GM12872 (cell line): ENCODE data around the gene EPHA1.

Experiments used
- TF ChIP-seq, protein P1 (sequence below): IDR thresholded peaks from 3 replicates; pipeline ENCODE4 v1.5.1; 2011; ENCODE audit warnings: low read depth, mild to moderate bottlenecking, low read length, moderate library complexity; ENCODE audit not compliant: insufficient read depth

EPHA1 gene

DNA sequence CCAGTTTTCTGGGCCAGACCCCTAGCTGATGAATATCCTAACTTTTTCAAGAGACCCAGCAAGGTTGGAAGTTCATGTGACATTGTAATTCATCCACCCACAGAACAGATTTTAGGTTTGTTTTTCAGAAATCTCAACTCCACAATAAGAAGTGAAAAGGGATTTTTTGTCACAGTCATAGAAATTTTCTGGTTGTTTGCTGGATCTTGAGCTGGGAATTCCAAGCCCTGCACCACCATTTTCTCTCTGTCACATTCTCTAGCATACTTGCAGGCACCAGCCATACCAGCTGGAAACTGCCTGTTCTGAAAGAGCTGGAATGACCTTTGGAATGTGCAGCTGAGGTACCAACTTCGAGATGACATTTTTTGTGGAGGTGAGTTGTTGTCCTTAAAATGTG is 43.1 kb upstream of the EPHA1 start:
- TF ChIP-seq, protein P1, sequence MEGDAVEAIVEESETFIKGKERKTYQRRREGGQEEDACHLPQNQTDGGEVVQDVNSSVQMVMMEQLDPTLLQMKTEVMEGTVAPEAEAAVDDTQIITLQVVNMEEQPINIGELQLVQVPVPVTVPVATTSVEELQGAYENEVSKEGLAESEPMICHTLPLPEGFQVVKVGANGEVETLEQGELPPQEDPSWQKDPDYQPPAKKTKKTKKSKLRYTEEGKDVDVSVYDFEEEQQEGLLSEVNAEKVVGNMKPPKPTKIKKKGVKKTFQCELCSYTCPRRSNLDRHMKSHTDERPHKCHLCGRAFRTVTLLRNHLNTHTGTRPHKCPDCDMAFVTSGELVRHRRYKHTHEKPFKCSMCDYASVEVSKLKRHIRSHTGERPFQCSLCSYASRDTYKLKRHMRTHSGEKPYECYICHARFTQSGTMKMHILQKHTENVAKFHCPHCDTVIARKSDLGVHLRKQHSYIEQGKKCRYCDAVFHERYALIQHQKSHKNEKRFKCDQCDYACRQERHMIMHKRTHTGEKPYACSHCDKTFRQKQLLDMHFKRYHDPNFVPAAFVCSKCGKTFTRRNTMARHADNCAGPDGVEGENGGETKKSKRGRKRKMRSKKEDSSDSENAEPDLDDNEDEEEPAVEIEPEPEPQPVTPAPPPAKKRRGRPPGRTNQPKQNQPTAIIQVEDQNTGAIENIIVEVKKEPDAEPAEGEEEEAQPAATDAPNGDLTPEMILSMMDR, result no peak

DNA sequence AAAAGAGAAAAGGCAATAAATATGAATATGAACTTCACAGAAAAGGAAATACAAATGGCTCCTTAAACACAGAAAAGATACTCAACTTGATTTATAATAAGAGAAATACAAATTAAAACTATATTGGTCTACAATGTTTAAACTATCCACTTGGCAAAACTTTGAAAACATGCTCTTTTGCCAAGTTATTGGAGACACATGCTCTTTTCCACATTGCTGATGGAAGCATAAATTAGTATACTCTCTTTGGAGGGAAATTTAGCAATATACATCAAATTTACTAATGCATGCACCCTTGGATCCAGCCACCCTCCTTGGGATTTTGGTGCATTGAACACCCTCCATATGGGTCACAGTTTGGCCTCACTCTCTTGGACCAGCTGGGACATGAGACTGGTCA is 42.5 kb upstream of the EPHA1 start:
- TF ChIP-seq, protein P1, result no peak

DNA sequence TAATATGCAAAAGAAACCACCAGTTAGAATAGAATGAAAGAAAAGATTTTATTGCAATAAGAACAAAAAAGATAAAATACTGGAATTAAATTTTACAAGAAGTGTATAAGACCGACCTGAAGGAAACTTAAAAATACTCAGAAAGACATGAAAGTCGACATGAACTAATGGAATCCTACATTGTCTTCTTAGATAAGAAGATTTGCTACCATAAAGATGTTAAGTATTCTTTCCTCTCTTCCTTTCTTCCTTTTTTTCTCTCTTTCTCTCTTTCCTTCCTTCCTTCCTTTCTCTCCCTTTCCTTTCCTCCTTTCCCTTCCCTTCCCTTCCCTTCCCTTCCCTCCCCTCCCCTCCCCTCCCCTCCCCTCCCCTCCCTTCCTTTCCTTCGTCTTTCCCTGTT is 41.1 kb upstream of the EPHA1 start:
- TF ChIP-seq, protein P1, result no peak

DNA sequence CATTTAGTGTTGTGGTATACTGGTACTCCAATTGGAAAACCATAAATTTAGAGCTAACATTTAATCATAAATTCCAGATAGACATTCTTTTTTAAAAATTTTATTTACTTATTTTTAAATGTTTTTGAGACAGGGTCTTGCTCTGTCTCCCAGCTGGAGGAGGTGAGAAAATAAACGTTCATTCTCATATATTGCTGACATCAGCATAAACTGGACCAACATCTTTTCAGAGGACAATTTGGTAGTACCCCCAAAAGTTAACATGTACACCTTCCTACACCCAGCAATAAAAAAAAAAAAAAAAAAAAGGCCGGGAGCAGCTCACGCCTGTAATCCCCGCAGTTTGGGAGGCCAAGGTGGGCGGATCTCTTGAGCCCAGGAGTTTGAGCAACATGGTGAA is 39.8 kb upstream of the EPHA1 start:
- TF ChIP-seq, protein P1, result no peak

DNA sequence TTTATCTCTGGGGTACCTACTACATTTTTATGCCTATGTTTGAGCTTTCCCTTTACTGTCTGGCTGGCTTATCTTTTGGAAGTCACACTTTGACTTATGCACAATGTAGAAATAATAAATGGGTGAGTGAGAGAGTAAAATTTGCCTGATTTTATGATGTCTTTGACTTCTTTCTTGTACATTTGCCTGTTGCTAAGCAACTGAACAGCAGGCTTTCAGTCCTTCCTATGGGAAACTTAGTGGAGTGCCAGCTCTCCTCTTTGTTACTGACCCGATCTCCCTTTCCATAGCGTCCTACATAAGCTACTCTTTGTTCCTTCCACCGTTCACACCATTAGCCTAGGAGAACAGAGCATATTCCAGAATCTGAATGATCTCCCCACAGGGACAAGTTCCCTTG is 38.8 kb upstream of the EPHA1 start:
- TF ChIP-seq, protein P1, result no peak

DNA sequence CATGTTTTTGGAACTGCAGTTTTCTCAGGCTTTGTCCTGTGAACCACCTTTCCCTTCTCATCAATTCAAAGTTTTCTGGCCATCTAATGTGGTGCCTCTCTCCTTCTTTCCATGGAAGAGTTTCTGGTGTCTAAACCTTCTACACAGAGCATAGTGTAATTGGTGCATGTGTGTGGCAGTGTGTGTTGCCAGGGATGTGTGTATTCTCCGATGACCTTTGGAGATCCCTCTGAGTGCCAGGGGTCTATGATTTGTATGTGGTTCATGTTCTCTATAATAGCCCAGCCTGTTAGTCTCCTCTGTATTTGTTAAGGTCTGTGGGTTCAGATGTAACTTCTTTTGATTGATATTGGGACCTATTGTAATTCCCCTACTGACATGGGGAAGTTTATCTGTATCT is 36.1 kb upstream of the EPHA1 start:
- TF ChIP-seq, protein P1, result no peak

DNA sequence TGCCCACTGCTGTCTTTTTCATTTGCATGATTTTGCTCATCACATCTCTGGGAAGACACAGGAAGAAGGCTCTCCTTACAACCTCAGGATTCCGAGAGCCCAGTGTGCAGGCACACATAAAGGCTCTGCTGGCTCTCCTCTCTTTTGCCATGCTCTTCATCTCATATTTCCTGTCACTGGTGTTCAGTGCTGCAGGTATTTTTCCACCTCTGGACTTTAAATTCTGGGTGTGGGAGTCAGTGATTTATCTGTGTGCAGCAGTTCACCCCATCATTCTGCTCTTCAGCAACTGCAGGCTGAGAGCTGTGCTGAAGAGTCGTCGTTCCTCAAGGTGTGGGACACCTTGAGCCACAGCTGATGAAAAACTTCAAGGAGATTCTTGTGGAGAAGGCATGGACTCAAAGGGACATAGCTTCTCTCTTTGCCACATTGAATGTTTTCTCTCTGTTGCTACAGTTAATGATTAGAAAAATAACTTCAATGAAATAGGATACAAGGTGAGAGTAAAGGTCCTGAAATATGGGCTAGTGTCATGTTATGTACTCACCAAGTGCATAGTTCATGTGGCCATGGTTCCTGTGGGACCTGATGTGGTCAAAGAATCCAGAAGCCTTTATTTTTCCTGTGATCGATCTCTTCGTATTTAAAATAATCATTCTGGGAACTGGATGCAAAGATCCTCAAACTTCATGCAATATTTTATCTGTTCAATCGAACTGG is 35.6 kb upstream of the EPHA1 start:
- TF ChIP-seq, protein P1, result no peak

DNA sequence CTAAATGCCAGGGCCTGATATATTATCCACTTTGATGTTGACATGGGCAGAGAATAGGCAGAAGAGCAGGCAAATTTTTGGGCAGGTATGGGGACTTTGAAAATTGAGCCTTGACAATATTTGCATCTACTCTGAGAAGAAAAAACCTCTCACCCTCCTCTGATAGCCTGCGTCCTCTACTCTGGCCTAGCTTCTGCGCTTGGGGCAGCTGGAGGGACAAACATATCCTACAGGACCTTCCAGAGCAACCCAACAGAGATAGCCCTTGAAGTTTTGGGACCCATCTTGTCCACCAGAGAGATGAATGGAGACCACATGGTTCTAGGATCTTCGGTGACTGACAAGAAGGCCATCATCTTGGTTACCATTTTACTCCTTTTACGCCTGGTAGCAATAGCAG is 34.5 kb upstream of the EPHA1 start, which contains the start of gene TAS2R60:
Gene TAS2R60, plus strand, starts transcription at position 301 of the 400 bp plus-strand sequence. Its CDS starts 0 bp downstream, at position 301.
- TF ChIP-seq, protein P1, result no peak
